GF-D8 (cell line): ENCODE results near the gene SECISBP2.

ENCODE experiments used
- DNase-seq: peaks from one replicate; lab custom pipeline; 2025; lab: John Stamatoyannopoulos, UW

The SECISBP2 gene

GRCh38 chr9:89382026-89382986, 64.0 kb downstream of the SECISBP2 start:
- DNase-seq: no peak

- DNase-seq: no peak
Measured at GRCh38 chr9:89383030-89383720, 64.9 kb downstream of the SECISBP2 start.

- no peak for DNase-seq
Measured at GRCh38 chr9:89383721-89384300, 65.5 kb downstream of the SECISBP2 start.

- no peak for DNase-seq
Measured at GRCh38 chr9:89384783-89385182, 66.5 kb downstream of the SECISBP2 start.

GRCh38 chr9:89386206-89386605, 67.9 kb downstream of the SECISBP2 start:
- DNase-seq: no peak

- no peak for DNase-seq
Measured at GRCh38 chr9:89386797-89387196, 68.5 kb downstream of the SECISBP2 start.

- DNase-seq: no peak
Measured at GRCh38 chr9:89387197-89387849, 69.0 kb downstream of the SECISBP2 start.

- DNase-seq: peak; percentile 90
Measured at GRCh38 chr9:89388084-89388867, 70.0 kb downstream of the SECISBP2 start.

- DNase-seq: no peak
Measured at GRCh38 chr9:89388868-89389177, 70.5 kb downstream of the SECISBP2 start.

- DNase-seq: no peak
Measured at GRCh38 chr9:89390068-89390555, 71.8 kb downstream of the SECISBP2 start.

GRCh38 chr9:89390578-89391116, 72.3 kb downstream of the SECISBP2 start:
- no peak for DNase-seq

- DNase-seq: no peak
Measured at GRCh38 chr9:89391585-89391984, 73.3 kb downstream of the SECISBP2 start.

GRCh38 chr9:89394412-89394811, 76.1 kb downstream of the SECISBP2 start:
- DNase-seq: no peak

- no peak for DNase-seq
Measured at GRCh38 chr9:89395931-89396710, 77.8 kb downstream of the SECISBP2 start.

- no peak for DNase-seq
Measured at GRCh38 chr9:89397471-89397870, 79.2 kb downstream of the SECISBP2 start.

GRCh38 chr9:89398621-89399020, 80.3 kb downstream of the SECISBP2 start:
- DNase-seq: no peak

GRCh38 chr9:89400403-89401116, 82.3 kb downstream of the SECISBP2 start:
- DNase-seq: peak; percentile 87

- no peak for DNase-seq
Measured at GRCh38 chr9:89402695-89403427, 84.6 kb downstream of the SECISBP2 start.

GRCh38 chr9:89404074-89404473, 85.8 kb downstream of the SECISBP2 start:
- no peak for DNase-seq
